ENCODE data around the gene COL20A1. TPM values are rescaled to one million over a fixed set of nuclear protein-coding genes. Genes with fewer than 3 reads are reported as not detected.

COL20A1 gene
- total RNA-seq, 2 experiments from 2014 or later, result 0.05 TPM; not detected in 1

- Mint-ChIP-seq H3K4me3 (no peak within 1 kb of the TSS), H3K27me3 (ENCODE audit: low read depth) (peaks cover 36% of the 10 kb centered on the region), H3K4me1 (ENCODE audit: low read depth) (peaks cover 2% of the 10 kb centered on the region), H3K27ac (no peak within 1 kb of the TSS), H3K9me3 (no peaks in the 10 kb centered on the region), H3K36me3 (ENCODE audit: low read depth) (no peaks in the 10 kb centered on the region)
- intact Hi-C loops (cut with micrococcal nuclease), result no loop called here
- CTCF ChIA-PET, result interaction anchor here (1.4 kb wide), 1 partner anchor 31 kb away, joined by 8 read pairs; no protein-coding TSS in a partner anchor
- DNase-seq, result no peak
Observed at GRCh38 chr20:63254232-63254605, 38.8 kb upstream of the COL20A1 start, which contains the start of gene NKAIN4. NKAIN4 (minus strand) TSS chr20:63254463; CDS start chr20:63254450, 13 bp downstream.

DNA sequence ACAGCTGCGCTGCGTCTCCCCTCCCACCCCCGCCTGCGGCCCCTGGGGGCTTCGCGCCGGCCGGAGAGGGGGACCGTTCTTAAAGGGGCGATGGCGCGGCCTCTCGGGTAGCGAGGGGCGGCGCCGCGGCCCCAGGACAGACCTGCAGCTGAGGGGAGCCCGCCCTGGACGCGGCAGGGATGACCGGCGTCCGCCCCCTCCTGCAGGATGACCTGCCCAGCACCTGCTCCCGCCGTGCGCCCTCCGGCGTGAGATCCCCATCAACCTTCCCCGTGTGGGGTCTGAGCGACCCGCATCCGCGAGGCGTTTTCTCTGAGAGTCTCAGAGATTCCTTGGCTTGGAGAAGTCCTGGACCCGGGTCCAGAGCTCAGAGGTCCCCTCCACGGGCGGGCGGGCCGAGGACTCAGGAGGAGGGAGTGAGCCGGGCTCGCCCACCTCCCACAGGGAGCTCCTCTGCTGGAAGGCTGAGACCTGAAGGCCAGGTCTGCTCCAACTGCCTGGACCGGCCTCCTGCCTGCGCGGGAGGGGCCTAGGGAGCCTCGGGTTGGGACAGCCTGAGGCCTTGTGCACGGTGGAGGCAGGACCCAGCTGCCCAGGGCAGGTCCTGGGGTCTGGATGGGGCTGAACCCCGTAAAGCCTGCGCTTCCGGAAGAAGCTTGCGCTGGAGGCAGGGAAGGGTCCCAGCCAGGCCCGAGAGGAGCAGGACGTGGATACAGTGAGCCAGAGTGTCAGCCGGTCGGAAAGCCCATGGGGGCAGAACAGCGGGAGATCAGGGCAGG lies 38.2 kb upstream of the COL20A1 start:
- H3K9me3 Mint-ChIP-seq, result no peaks in the 10 kb centered on the region
- intact Hi-C loops (cut with micrococcal nuclease), result no loop called here
- CTCF ChIA-PET, result interaction anchor here (1.4 kb wide), 1 partner anchor 31 kb away, joined by 8 read pairs; no protein-coding TSS in a partner anchor
- H3K4me3 Mint-ChIP-seq, result no peak overlapping the region
- H3K27me3 Mint-ChIP-seq (ENCODE audit: low read depth), result peaks cover 36% of the 10 kb centered on the region
- no peak overlapping the region for H3K27ac Mint-ChIP-seq
- no peaks in the 10 kb centered on the region for H3K36me3 Mint-ChIP-seq (ENCODE audit: low read depth)
- DNase-seq, result no peak
- H3K4me1 Mint-ChIP-seq (ENCODE audit: low read depth), result peaks cover 2% of the 10 kb centered on the region

GRCh38 chr20:63255931-63256704 lies 36.9 kb upstream of the COL20A1 start:
- intact Hi-C loops (cut with micrococcal nuclease), result no loop called here
- CTCF ChIA-PET, result interaction anchor here (1.4 kb wide), 1 partner anchor 33 kb away, joined by 8 read pairs; no protein-coding TSS in a partner anchor

GRCh38 chr20:63256954-63257353 lies 36.0 kb upstream of the COL20A1 start:
- Mint-ChIP-seq H3K27ac (no peak overlapping the region), H3K27me3 (ENCODE audit: low read depth) (peaks cover 34% of the 10 kb centered on the region), H3K4me3 (no peak overlapping the region), H3K9me3 (no peaks in the 10 kb centered on the region), H3K4me1 (ENCODE audit: low read depth) (peaks cover 2% of the 10 kb centered on the region), H3K36me3 (ENCODE audit: low read depth) (no peaks in the 10 kb centered on the region)
- CTCF ChIA-PET, result no interaction called here
- intact Hi-C loops (cut with micrococcal nuclease), result no loop called here
- DNase-seq, result no peak

More at GRCh38 chr20:63255931-63256704, 36.9 kb upstream of the COL20A1 start:
- H3K9me3 Mint-ChIP-seq, result no peaks in the 10 kb centered on the region
- DNase-seq, result no peak
- H3K4me3 Mint-ChIP-seq, result no peak overlapping the region
- peaks cover 2% of the 10 kb centered on the region for H3K4me1 Mint-ChIP-seq (ENCODE audit: low read depth)
- H3K27ac Mint-ChIP-seq, result no peak overlapping the region
- H3K36me3 Mint-ChIP-seq (ENCODE audit: low read depth), result no peaks in the 10 kb centered on the region
- peaks cover 34% of the 10 kb centered on the region for H3K27me3 Mint-ChIP-seq (ENCODE audit: low read depth)

GRCh38 chr20:63257629-63258028 lies 35.4 kb upstream of the COL20A1 start:
- Mint-ChIP-seq H3K4me3 (no peak overlapping the region), H3K4me1 (ENCODE audit: low read depth) (peaks cover 4% of the 10 kb centered on the region), H3K9me3 (no peaks in the 10 kb centered on the region), H3K36me3 (ENCODE audit: low read depth) (no peaks in the 10 kb centered on the region), H3K27ac (no peak overlapping the region), H3K27me3 (ENCODE audit: low read depth) (peaks cover 31% of the 10 kb centered on the region)
- intact Hi-C loops (cut with micrococcal nuclease), result no loop called here
- CTCF ChIA-PET, result interaction anchor here (0.7 kb wide), 1 partner anchor 8 kb away, joined by 3 read pairs; no protein-coding TSS in a partner anchor
- no peak for DNase-seq

DNA sequence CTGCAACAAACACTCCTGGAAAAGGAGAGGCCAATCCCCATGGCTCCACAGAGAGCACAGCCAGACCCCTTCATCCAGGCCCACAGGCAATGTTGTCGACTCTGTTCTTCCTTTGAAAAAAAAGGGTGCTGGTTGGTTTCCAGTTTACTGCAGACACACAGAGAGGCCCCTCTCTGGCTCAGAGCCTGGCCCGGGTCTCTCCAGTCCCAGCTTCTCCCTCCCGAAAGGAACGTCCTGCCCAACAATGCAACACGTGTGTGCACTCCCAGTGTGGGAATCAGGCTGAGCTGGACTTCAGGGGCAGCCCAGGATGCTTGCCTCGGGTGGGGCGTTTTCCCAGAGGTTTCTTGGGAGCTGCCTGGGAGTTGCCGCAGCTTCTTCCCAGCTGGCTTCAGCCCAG lies 34.2 kb upstream of the COL20A1 start:
- no peak overlapping the region for H3K4me3 Mint-ChIP-seq
- no peaks in the 10 kb centered on the region for H3K36me3 Mint-ChIP-seq (ENCODE audit: low read depth)
- no peak for DNase-seq
- H3K27me3 Mint-ChIP-seq (ENCODE audit: low read depth), result peaks cover 25% of the 10 kb centered on the region
- CTCF ChIA-PET, result no interaction called here
- intact Hi-C loops (cut with micrococcal nuclease), result no loop called here
- peaks cover 3% of the 10 kb centered on the region for H3K4me1 Mint-ChIP-seq (ENCODE audit: low read depth)
- H3K9me3 Mint-ChIP-seq, result no peaks in the 10 kb centered on the region
- H3K27ac Mint-ChIP-seq, result no peak overlapping the region

- H3K27ac Mint-ChIP-seq, result no peak overlapping the region
- no peak for DNase-seq
- no peak overlapping the region for H3K4me3 Mint-ChIP-seq
- CTCF ChIA-PET, result interaction anchor here (0.6 kb wide), 1 partner anchor 31 kb away, joined by 3 read pairs; no protein-coding TSS in a partner anchor
- peaks cover 3% of the 10 kb centered on the region for H3K4me1 Mint-ChIP-seq (ENCODE audit: low read depth)
- H3K36me3 Mint-ChIP-seq (ENCODE audit: low read depth), result no peaks in the 10 kb centered on the region
- no peaks in the 10 kb centered on the region for H3K9me3 Mint-ChIP-seq
- intact Hi-C loops (cut with micrococcal nuclease), result no loop called here
- peaks cover 26% of the 10 kb centered on the region for H3K27me3 Mint-ChIP-seq (ENCODE audit: low read depth)
Observed at GRCh38 chr20:63259734-63260460, 33.1 kb upstream of the COL20A1 start.

DNA sequence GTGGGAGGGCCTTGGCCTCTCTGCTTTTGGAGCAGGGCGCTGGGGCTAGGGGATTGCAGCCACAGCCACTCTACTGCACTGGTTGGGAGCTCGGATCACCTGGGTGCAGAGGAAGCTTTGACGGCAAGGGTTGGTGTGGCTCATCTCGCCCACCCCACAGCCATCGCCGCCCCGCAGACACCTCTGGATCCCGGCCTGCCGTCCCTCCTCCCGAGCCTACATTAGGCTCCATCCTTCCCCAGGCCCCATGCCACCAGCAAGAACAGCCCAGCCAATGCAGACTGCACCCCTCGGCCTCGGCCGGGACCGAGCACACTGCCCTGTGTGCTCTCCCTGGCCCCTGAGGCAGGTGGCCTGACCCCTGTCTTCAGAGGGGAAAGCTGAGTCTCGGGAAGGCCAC lies 32.5 kb upstream of the COL20A1 start:
- peaks cover 3% of the 10 kb centered on the region for H3K4me1 Mint-ChIP-seq (ENCODE audit: low read depth)
- CTCF ChIA-PET, result no interaction called here
- intact Hi-C loops (cut with micrococcal nuclease), result no loop called here
- DNase-seq, result no peak
- no peaks in the 10 kb centered on the region for H3K9me3 Mint-ChIP-seq
- no peaks in the 10 kb centered on the region for H3K36me3 Mint-ChIP-seq (ENCODE audit: low read depth)
- no peak overlapping the region for H3K4me3 Mint-ChIP-seq
- H3K27ac Mint-ChIP-seq, result no peak overlapping the region
- peaks cover 21% of the 10 kb centered on the region for H3K27me3 Mint-ChIP-seq (ENCODE audit: low read depth)

GRCh38 chr20:63261060-63261794 lies 31.8 kb upstream of the COL20A1 start:
- H3K36me3 Mint-ChIP-seq (ENCODE audit: low read depth), result no peaks in the 10 kb centered on the region
- intact Hi-C loops (cut with micrococcal nuclease), result no loop called here
- DNase-seq, result no peak
- H3K27ac Mint-ChIP-seq, result no peak overlapping the region
- peaks cover 3% of the 10 kb centered on the region for H3K4me1 Mint-ChIP-seq (ENCODE audit: low read depth)
- H3K4me3 Mint-ChIP-seq, result no peak overlapping the region
- peaks cover 15% of the 10 kb centered on the region for H3K27me3 Mint-ChIP-seq (ENCODE audit: low read depth)
- no peaks in the 10 kb centered on the region for H3K9me3 Mint-ChIP-seq
- CTCF ChIA-PET, result no interaction called here

- Mint-ChIP-seq H3K36me3 (ENCODE audit: low read depth) (no peaks in the 10 kb centered on the region), H3K27me3 (ENCODE audit: low read depth) (peaks cover 8% of the 10 kb centered on the region), H3K27ac (no peak overlapping the region), H3K9me3 (no peaks in the 10 kb centered on the region), H3K4me3 (no peak overlapping the region), H3K4me1 (ENCODE audit: low read depth) (peaks cover 3% of the 10 kb centered on the region)
- no peak for DNase-seq
- intact Hi-C loops (cut with micrococcal nuclease), result no loop called here
- CTCF ChIA-PET, result no interaction called here
Observed at GRCh38 chr20:63261795-63262528, 31.0 kb upstream of the COL20A1 start.

DNA sequence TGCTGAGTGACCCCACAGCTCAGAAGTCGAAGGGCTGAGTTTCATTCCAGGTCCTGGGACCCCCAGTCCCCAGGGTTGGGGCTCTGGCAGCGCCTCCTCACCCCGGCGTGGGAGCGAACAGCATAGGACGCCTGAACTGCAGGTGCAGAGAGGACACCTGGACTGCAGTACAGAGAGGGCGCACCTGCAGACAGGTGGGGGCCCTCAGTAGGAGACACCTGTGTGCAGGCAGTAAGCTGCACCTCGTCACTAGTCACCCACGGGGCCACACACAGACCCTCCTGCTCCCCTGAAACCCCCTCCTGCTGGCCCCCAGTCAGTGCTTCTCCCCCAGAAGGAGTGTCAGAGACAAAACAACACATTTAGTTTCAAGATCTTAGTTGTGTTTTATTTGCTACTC lies 30.1 kb upstream of the COL20A1 start:
- CTCF ChIA-PET, result no interaction called here
- H3K4me1 Mint-ChIP-seq (ENCODE audit: low read depth), result peaks cover 3% of the 10 kb centered on the region
- intact Hi-C loops (cut with micrococcal nuclease), result no loop called here
- no peak overlapping the region for H3K4me3 Mint-ChIP-seq
- H3K36me3 Mint-ChIP-seq (ENCODE audit: low read depth), result no peaks in the 10 kb centered on the region
- H3K27ac Mint-ChIP-seq, result no peak overlapping the region
- no peaks in the 10 kb centered on the region for H3K9me3 Mint-ChIP-seq
- DNase-seq, result no peak
- peaks cover 6% of the 10 kb centered on the region for H3K27me3 Mint-ChIP-seq (ENCODE audit: low read depth)
